Skin of body (tissue), 2 donors: ENCODE measurements around the gene PHLDB2. TPM values are rescaled to one million over a fixed set of nuclear protein-coding genes. Genes with fewer than 3 reads are reported as not detected.

Experiments
- DNase-seq: peaks from one replicate; lab custom pipeline; 2025; lab: John Stamatoyannopoulos, UW
- total RNA-seq: library from RNA; depleted of rRNA; stranded (reverse); fragments of >200 nt; gene quantifications from one replicate; pipeline ENCODE4 v1.2.3, GENCODE V29; 2014

PHLDB2 gene
- total RNA-seq, 1 donor from 2014 or later: 92.0 TPM

GRCh38 chr3:111989061-111989678 is 130.1 kb downstream of the PHLDB2 start:
- DNase-seq: peak; percentile 23

- no peak for DNase-seq
Measured at GRCh38 chr3:111993038-111993437, 134.0 kb downstream of the PHLDB2 start.

GRCh38 chr3:111998636-111999483 is 139.8 kb downstream of the PHLDB2 start, which contains the start of gene TAGLN3:
TAGLN3 (plus strand) TSS chr3:111998922; CDS start chr3:111999423, 501 bp downstream.
- DNase-seq: no peak

DNA sequence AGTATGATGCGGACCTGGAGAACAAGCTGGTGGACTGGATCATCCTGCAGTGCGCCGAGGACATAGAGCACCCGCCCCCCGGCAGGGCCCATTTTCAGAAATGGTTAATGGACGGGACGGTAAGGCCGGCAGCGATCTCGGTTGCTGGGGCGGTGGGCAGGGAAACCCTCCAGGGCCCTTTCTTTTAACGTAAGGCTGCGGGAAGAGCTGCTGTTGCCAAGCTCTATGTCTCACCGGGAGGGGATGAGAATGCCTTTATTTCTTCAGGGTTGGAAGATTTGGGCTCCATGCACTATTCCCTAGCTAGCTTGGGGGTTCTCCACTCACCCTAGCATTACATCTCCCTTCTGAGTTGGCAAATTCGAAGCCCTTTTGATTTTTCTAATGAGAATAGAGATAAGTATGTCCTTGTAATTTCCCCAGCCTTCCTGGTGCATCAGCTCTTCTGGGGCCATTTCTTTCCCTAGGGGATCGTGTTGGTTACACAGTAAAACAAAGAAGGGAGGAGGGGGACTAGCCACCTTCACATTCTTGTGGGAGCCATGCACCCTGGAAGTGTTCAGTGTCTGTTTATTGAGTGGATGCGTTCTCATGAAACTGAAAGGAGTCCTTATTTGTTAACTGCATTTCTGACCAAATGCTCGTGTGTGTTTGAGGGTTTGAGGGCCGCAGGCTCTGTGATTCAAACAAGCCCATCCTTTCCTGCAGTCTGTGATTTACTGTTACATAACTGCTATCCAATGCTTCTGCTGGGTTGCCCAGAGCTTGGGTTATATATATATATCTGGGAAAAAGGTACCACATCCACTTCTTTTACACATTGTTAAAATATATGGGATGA is 140.6 kb downstream of the PHLDB2 start:
- no peak for DNase-seq

DNA sequence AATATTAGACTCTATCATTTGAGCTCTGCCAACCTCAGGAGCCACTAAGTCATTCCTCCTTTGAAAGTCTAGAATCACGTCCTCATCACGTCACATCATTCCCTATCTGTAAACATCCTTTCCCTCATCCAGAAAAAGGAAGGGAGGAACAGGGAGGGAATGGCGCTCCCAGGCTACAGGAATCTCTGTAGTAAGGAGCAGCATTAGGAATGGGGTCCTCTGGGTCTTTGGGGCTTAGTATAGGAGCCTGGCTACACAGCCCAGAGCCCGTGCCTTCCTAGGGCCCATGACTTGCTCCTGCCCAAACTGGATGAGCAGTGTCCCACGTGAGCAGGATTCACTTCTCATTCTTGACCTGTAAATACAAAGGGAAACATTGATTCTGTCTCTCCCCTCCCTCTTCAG is 141.3 kb downstream of the PHLDB2 start:
- no peak for DNase-seq

DNA sequence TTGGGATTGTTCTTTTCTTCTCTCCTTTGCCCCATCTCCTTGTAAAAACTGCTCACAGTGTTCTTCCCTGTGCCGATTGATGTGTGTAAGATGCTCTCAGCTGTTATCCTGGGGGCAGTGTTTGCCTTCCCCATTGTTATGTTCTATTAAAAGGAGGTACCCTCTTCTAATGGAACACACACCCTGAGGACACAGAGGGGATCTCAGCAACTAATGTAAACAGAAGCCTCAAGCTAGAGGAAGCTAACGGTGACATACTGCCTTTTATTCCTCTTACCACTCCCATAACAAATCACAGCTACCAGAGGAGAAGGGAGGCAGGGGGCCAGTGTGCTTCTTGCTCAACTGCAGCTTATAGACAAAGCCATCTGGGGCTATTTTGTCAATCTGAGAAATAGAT is 141.9 kb downstream of the PHLDB2 start:
- DNase-seq: no peak

DNA sequence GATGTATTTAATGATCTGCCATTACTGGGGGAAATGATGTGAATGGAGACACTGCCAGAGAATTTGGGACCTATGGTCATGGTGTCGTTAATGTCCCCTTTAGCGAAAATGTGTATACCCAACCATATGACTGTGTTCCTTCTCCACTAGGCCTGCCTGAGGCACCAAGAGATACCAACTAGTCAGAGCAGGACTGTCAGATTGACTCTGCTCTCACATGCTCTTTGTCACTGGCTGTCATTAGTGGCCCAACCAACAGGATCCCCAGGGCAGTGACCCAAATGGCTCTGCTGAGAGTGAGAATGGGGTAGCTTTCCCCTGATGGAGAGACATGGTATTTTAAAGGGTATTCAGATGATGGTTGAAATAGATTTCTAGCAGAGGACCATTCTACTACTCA is 142.5 kb downstream of the PHLDB2 start:
- DNase-seq: no peak

GRCh38 chr3:112002096-112002971 is 143.3 kb downstream of the PHLDB2 start:
- DNase-seq: no peak

GRCh38 chr3:112003321-112004080 is 144.4 kb downstream of the PHLDB2 start:
- no peak for DNase-seq

- no peak for DNase-seq
Measured at GRCh38 chr3:112004187-112004586, 145.1 kb downstream of the PHLDB2 start.

DNA sequence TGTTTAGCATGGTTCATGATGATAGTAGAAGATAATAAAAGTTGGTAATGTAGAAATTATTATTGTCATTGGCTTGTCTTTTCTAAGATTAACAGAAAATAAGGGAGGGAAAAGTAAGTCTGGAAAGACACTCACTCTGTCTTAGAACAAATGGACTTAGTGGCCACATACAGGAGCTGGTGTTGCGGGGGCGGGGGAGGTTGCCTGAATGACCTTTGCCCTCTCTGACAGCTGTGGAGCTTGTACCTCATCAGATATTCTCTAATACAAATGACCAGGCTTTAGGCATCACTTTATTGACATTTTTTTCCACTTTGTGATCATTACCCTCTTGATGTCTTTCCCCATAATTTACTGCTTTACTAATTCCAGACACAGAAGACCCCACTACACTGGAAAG is 145.6 kb downstream of the PHLDB2 start:
- no peak for DNase-seq

DNA sequence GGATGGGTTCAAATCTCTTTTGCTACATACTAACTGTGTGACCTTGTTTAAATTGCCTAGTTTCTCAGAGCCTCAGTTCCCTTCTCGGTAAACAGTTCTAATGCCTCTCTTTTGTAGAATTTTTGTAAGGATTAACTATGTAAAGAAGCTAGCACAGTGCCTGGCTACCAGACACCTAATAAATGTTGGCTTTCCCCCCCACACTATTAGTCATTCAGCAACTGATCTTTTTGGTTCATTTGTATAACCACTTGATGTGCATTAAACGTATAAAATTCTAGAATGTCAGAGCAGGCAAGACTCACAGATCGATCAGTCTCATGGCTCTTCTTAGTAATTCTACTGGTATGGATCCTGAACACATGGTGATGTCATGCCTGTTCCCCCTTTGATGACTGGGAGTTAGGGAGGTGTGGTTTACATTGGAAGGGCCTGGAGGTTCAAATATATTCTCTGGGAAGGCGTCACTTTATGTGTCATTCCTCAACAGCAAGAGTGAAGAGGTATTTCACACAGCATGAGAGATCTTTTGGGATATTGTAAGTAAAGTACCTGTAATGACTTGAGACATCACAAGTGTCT is 146.1 kb downstream of the PHLDB2 start:
- no peak for DNase-seq

- DNase-seq: no peak
Measured at GRCh38 chr3:112007633-112008032, 148.6 kb downstream of the PHLDB2 start.

- DNase-seq: no peak
Measured at GRCh38 chr3:112009670-112010069, 150.6 kb downstream of the PHLDB2 start.

- DNase-seq: no peak
Measured at GRCh38 chr3:112010636-112011035, 151.6 kb downstream of the PHLDB2 start.

DNA sequence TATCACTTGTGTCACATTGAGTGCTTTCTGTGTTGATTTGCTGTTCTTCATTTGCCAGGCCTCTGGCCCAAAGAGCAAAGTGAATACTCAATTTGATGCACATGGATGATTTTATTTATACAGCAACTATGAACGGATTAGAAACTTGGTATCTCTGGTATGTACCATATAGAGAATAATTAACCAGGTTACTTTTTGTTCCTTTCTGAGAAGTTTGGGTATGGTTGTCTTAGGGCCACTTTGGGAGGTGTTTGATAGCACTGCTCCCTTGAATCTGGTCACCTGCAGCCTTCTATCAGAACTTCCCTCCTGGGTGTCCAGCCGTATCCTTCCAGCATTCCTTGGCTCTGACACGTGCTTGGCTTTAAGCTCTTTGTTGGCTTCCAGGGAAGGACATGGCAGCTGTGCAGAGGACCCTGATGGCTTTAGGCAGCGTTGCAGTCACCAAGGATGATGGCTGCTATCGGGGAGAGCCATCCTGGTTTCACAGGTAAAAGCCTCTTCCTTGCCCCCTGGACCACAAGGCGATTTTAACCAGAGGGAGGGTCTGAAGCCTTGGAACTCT is 152.4 kb downstream of the PHLDB2 start:
- no peak for DNase-seq

DNA sequence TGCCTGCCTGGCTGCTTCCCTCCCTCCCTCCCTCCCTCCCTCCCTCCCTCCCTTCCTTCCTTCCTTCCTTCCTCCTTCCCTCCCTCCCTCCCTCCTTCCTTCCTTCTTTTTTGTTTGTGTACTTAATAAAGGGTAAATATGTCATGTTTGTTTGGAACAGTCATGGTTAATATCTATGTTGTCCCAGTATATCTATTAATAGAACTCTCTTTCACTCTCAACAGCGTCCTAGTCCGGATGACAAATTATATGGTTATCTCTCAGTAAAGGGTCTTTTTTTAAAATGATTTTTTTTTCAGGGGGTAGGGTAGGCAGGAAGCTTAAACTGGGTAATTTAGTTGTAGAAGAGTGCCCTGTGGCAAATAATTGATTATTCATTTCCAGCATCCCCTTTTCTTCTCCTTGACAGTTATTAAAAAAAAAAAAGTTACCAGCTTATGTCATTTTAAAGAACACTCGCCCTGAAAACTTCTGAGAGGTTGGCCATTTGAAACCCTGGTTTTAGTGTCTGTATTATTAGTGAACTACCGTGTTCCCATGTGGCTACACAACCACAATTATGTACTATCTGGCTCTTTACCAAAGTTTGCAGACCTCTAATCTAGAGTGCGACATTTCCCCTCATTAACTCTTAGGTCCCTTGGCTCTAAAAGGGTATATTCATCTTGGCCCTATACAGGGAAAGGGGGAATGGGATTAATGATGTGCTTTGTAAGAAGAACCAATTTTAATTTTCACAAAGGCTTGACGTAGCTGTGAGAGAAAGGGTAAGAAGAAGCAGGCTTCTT is 153.3 kb downstream of the PHLDB2 start:
- no peak for DNase-seq

DNA sequence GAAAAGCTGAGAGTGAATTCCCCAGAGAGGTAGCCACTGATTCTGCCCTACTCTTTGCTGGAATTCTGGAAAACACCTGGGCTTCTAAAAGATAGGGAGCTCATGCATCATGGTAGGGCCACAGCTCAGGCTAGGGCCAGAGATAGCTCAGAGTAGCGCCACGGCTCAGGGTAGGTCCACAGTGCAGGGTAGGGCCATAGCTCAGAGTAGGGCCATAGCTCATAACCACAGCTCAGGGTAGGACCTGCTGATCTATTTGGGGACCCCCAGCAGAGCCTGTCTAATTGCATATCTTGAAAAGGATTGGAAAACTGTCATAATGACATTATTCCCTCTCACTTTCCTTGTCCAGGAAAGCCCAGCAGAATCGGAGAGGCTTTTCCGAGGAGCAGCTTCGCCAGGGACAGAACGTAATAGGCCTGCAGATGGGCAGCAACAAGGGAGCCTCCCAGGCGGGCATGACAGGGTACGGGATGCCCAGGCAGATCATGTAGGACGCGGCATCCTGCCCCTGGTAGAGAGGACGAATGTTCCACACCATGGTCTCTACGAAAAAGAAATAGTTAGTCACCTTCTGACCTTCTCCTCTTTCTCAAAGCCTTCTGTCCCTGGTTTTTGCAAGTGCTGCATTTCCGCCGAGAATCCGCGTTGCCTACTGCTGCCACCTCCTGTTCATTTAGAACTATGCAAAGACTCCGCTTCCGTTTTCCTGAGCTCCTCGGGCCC is 154.2 kb downstream of the PHLDB2 start:
- DNase-seq: peak; percentile 40
